GM18511 (cell line): ENCODE measurements around the gene IRF4.

Source experiments
- ATAC-seq: cut with Tn5 transposase; IDR thresholded peaks from one replicate; pipeline ENCODE4 v1.9.1; 2021; ENCODE audit warnings: mild to moderate bottlenecking, moderate library complexity; ENCODE audit not compliant: unreplicated experiment

The IRF4 gene

GRCh38 chr6:352896-353470 is 38.6 kb upstream of the IRF4 start:
- ATAC-seq: no peak

GRCh38 chr6:353642-354614 is 37.6 kb upstream of the IRF4 start:
- no peak for ATAC-seq

- ATAC-seq: no peak
These were observed 36.8 kb upstream of the IRF4 start for GRCh38 chr6:354631-355280.

- no peak for ATAC-seq
These were observed 36.0 kb upstream of the IRF4 start for GRCh38 chr6:355373-356208.

- ATAC-seq: peak; percentile 53
These were observed 34.7 kb upstream of the IRF4 start for GRCh38 chr6:356828-357251.

- ATAC-seq: no peak
These were observed 34.2 kb upstream of the IRF4 start for GRCh38 chr6:357261-357790.

GRCh38 chr6:357791-358341 is 33.7 kb upstream of the IRF4 start:
- no peak for ATAC-seq

- ATAC-seq: no peak
These were observed 33.1 kb upstream of the IRF4 start for GRCh38 chr6:358432-358831.

GRCh38 chr6:358847-359246 is 32.7 kb upstream of the IRF4 start:
- no peak for ATAC-seq

- no peak for ATAC-seq
These were observed 32.1 kb upstream of the IRF4 start for GRCh38 chr6:359261-360035.

- no peak for ATAC-seq
These were observed 31.2 kb upstream of the IRF4 start for GRCh38 chr6:360349-360748.

GRCh38 chr6:360764-361373 is 30.7 kb upstream of the IRF4 start:
- no peak for ATAC-seq

GRCh38 chr6:361411-362132 is 30.0 kb upstream of the IRF4 start:
- ATAC-seq: no peak

GRCh38 chr6:362231-362923 is 29.2 kb upstream of the IRF4 start:
- ATAC-seq: no peak

- no peak for ATAC-seq
These were observed 28.7 kb upstream of the IRF4 start for GRCh38 chr6:362924-363249.

- no peak for ATAC-seq
These were observed 28.3 kb upstream of the IRF4 start for GRCh38 chr6:363291-363690.

- ATAC-seq: no peak
These were observed 27.6 kb upstream of the IRF4 start for GRCh38 chr6:363909-364308.
